Mesenteric fat pad (tissue), 1 donor: Measurements from ENCODE around the gene RILPL1. TPM values are rescaled to one million over a fixed set of nuclear protein-coding genes. Genes with fewer than 3 reads are reported as not detected.
"Not testable (repeated sequence)": the region's sequence is repeated elsewhere in the genome, so short reads cannot be mapped to it uniquely, and the experiment has no call there.

Experiments used
- DNase-seq: peaks from one replicate; pipeline ENCODE4 v3.0.0-alpha.2; 2020; ENCODE audit warnings: low spot score
- total RNA-seq: library from RNA; stranded (reverse); fragmentation: NEBNext Ultra II Directional; extraction: Animal tissue kit (Norgen Biotek cat#: 25700); gene quantifications from one replicate; pipeline ENCODE4 v1.2.1, GENCODE V29; 2021
- donor health status: DM: yes; HTN: yes; CAD: no.

Gene RILPL1
- total RNA-seq, 1 donor from 2014 or later, result 17.9 TPM

DNA sequence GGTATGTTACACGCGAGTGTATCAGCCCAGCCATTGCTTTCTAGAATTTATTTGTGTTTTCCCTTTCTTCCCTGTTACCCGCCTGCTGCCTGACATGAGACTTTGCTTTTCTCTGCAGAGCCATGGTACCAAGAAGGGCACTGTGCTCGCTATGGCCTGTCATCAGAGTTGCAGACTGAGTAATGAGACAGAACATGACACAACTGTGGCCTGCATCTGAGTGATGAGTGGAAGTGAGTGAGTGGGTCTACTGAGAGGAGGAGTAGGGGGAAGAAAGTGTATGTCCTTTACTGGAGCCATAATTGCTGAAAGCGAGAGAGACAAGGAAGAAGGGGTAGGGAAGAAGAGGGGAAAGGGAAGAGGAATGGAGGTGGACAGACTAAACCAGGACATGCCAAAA lies 2.9 kb downstream of the RILPL1 start:
- DNase-seq, result no peak

DNA sequence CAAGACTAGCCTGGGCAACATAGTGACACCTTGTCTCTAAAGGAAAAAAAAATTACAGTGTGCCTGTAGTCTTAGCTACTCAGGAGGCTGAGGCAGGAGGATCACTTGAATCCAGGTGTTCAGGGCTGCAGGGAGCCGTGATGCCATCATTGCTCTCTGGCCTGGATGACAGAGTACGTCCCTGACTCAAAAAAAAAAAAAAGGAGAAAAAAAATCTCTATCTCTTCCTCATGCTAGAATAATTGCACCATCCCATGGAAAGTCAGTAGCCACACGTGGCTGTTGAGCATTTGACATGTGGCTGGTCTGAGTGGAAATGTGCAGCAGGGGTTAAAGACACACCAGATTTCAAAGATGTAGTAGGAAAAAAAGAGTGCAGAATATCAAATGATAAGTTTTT lies 3.8 kb downstream of the RILPL1 start:
- DNase-seq, result no peak

DNA sequence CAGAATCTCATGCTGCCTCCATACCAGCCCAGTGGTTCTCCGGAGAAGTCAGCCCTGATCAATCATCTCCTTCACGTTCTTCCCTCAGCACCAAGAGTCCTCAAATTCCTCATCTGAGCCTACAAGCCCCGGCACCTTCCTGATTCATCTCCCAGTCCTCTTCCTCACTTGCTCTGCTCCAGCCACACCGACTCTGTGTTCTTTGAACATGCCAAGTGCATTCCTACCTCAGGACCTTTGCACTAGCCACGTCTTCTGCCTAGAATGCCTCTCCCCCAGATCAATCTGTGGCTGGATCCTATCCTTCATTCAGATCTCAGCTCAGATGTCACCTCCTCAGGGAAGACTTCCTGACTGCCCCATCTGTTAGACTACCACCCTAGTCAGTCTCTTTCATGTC lies 4.7 kb downstream of the RILPL1 start:
- DNase-seq, result no peak

DNA sequence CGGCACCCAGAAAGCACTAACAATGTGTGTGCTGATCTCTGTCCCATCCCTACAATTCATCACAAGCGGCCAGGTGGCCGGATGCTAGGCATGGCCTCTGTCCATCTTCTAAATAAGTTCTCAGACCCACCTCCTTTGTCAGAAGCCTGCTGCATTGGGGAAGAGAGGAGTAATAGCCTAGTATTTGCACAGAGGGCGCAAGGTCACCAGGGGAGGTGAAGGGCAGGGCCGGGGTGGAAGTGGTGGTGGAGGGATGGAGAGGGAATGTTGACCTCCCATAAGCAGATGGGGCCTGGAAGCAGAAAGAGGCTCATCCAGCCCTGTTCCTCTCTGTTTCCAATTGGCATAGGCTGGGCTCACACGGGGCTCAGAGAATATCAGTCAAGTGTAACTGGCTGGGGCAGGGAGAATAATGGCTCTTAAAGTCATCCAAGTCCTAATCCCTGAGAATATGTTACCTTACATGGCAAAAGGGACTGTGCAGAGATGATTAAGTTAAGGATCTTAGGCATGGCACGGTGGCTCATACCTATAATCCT lies 6.9 kb downstream of the RILPL1 start:
- DNase-seq, result no peak

DNA sequence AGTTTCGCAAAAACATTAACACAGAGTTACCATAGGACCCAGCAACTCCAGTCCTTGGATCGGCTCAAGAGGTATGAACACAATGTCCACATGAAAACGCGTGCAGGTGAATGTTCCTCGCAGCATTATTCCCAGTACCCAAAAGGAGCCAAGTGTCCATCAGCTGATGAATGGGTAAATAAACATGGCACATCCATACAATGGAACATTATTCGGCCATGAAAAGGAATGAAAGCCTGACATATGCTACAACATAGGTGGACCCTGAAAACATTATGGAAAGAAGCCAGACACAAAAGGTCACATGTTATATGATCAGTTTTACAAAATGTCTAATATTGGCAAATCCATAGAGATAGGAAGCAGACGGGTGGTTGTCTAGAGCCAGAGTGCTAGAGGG lies 9.1 kb downstream of the RILPL1 start:
- DNase-seq, result no peak

DNA sequence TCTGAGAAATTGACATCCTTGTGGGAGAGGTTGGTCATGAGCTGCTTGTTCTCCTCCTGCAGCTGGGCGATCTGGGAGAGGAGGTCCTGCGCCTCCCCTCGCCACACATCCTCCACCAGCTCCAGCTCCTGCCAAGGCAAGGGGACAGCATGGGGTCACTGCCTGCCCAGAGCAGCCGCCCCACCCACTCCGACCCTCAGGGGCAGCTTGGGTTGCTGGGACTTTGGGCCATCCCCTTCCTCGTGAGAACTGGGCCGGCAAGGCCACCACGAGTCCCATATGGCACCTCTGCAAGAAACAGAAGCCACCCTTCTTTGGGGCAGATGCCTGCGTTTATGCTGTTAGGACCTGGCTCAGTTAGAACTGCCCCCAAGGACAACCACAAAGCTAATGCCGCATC lies 10.0 kb downstream of the RILPL1 start:
- DNase-seq, result no peak

DNA sequence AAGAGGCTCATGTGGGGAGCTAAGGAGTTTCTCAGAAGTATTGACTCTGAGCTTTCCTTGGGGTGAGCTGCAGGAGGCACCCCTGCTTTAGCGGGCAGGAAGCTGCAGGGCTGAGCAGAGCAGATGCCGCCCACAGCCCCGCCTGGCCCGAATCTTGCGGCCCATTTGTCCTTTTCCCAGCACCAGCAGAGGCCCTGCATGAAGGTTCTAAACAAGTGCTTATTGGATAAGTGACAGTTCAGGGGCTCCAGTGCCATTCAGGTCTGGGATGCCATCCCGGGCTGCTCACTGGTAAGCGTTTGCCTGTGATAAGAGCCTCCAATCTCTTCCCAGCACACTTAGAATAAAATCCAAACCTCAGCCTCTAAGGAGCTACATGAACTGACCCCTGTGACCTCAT lies 11.4 kb downstream of the RILPL1 start:
- no peak for DNase-seq

DNA sequence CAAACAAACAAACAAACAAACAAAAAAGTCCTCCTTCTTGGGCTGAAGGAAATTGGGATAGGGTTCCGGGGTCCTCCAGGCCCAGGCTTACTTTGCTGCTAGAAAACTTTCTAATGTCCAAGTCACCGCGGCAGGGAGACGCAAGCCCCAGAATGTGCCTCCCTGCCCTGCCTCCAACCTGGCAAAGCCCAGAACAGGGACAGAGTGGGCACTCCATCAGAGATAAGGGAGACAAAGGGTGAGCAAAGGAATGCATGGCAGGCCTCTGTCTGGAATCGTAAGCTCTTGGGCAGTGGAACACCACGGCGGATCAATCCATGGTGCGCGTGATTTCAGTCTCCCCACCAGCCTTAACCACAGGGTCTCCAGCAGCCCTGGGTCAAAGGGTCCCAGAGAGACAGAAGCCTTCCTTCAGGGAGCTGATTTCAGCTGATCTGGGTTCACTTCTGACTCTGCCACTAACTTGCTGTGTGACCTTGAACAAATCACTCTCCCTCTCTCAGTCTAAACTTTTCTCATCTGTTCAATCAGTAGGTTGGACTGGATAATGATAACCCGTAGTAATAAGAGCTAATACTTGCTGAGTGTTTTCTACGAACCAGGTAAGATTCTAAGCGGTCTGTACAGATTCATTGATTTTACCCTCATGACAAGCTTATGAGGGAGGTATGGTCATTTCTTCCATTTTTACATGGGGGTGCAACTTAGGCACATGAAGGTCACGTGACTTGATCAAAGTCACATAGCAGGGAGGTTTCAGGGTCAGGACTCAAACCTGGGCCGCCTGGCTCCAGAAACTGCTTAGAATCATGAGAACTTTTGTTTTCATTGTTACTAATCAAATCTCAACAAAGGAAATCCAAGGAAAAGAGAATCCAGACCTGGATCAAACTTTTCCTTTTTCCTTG lies 12.7 kb downstream of the RILPL1 start:
- no peak for DNase-seq

DNA sequence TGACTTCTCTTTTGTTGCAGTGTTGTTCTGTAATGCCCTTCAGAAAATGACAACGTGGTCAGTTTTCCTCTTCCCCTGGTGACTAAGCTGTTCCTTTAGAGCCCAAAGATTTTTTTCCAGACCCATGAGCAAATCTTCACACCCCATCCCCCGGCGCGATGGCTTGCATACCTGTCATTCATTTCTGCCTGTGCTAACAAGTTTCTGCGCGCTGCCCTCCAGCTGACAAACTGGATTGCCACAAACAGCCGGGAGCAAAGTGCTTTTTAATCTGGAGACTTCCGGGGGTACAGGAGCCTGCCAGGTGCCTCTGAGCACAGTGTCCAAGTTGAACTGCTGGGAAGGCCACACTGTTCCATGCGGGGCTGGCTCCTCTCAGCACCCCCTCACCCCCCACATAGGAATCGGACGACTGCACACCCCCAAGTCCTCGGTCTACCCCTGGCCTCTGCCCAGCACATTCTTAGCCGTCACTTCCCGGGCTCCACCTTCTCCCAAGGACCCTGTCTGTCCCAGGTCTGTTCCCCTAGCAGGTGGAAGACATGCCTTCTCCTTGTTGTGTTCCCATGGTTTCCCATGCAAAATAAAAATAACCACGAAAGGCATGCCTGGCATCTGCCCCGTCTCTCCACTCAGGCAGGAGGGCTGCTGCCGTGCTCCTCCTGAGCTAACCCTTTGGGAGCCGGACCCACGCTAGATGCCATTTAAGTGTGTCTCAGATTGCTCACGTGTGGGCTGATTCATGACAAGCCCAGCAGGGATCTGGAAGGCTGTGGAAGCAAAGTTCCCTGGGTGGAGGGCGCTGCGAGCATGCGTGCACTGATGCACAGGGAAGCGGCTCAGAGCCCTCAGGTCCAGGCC lies 14.1 kb downstream of the RILPL1 start:
- no peak for DNase-seq

DNA sequence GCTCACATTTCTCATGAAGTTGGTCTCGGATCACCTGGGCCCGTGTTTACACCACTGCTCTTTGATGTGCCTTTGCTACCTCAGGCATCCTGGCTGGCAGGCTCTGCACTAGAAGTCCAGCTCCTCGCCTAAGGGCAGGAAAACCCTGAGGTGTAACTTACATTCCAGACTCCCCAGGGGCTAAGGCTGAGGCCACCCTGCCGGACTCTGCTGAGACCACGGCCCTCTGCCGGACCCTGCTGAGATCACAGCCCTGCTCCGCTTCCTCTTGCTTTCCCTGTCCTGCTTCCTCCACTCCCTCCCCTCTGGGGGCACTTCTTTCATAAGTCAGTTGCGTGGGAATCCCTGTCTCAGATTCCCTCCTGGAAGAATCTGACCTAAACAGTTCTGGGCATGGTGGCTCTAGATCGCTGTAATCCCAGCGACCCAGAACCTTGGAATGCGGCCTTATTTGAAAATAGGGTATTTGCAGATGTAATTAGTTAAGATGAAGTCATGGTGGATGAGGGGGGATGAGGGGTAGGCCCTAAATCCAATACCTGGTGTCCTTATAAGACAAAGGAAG lies 17.2 kb downstream of the RILPL1 start:
- no peak for DNase-seq

DNA sequence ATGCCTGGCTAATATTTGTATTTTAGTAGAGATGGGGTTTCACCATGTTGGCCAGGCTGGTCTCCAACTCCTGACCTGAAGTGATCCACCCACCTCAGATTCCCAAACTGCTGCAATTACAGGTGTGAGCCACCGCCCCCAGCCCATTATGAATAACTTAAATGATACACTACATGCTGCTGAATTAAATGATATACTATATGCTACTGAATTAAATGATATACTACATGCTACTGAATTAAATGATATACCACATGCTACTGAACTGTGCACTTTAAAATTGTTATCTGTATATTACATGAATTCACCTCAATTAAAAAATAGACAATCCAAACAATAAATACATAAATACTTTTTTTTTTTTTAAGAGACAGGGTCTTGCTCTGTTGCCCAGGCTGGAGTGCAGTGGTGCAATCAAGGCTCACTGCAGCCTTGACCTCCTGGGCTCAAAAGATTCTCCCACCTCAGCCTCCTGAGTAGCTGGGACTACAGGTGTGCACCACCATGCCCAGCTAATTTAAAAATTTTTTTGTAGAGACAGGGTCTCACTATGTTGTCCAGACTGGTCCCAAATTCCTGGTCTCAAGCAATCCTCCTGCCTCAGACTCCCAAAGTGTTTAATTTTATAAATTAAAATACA lies 18.8 kb downstream of the RILPL1 start:
- not testable (repeated sequence) for DNase-seq

DNA sequence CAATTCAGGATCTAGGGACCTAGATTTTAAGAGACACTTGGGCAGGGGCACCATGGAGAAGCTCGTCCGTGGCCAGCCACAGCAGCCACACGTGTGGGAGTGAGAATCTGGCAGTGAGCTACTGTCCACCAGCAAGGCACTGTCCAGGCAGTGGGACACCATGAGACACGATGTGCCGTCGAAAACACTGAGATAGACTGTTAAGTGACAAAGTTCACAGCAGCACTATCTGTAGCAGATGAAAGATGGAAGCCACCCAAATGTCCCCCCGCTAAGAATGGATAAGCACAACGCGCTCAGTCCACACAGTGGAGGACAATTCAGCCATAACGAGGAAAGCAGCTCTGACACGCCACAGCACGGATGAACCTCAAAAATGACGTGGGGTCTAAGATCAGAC lies 19.7 kb downstream of the RILPL1 start:
- no peak for DNase-seq

DNA sequence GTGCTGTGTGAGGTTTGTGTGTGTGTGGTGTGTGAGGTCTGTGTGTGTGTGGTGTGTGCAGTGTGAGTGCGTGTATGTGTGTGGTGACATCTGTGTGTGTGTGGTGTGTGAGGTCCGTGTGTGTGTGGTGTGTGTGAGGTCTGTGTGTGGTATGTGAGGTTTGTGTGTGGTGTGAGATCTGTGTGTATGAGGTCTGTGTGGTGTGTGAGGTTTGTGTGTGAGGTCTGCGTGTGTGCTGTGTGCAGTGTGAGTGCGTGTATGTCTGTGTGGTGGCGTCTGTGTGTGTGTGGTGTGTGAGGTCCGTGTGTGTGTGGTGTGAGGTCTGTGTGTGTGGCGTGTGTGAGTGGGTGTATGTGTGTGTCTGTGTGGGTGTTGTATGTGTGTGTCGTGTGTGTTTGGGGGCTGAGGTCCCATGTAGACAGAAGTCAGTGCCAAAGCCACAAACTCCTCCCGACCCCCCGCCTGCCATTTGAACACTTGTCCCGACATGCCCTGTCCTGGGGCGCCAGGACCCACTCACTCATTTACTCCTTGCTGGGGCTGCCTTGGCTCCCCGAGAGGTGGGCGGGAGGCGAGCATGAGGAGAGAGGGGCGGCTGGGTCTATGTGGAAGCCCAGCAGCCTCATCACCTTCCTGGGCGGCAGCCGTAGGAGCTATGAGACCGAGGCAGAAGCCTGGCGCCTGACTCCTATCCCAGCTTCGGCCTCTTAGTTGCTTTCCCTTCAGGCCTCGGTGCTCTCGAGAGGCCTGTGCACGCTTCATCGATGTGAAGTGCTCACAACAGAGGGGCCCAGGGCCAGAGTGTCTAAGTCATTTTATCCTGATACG lies 20.5 kb downstream of the RILPL1 start:
- DNase-seq, result no peak

DNA sequence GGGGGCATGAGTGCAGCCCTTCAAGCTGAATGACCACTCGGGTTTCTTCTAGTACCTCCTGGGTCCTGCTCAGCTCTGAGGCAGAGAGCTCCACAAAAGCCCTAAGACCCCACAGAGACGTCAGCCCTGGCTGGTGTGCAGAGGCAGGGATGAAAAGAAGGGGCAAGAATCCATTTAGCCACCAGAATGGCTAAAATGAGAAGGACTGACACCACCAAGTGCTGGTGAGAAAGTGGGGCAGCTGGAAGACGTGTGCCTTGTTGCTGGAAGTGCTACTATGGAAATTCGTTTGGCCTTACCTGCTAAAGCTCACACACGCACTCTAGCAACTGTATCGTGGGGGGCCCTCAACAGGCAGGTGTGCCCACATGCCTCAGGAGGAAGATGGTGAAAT lies 26.7 kb downstream of the RILPL1 start:
- DNase-seq, result no peak

DNA sequence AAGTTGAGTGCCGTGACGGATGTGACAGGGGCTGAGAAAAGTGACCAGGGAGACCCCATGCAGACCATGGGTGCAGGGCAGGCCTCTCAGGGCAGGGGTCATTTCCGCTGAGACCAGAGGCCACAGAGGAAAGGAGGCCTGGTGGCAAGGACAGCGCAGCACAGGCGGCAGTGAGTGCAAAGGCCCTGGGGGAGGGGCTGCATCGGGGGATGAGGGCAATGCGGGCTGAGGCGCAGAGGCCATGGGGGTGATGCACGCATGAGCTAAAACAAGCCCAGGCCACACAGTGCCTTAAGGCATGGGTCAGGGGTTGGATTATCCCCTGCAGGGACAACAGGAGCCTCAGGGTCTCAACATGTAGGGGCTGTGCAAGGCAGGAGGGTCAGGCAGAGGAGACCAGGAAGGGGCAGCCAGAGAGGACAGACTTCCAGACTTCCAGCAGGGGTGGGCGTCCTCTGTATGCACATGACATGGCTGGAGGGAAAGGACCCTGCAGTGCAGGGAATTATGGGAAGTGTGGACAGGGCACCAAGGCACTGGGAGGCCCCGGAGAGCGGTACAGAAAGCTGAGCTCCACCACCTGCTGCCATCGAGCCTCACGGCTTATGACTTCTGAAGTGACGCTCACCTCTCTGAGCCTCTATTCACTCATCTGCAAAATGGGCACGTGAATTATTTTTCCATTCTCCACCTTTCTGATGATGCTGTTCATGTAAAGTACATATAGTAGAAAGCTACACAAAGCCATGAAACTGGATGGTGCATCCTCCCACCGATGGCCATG lies 27.3 kb downstream of the RILPL1 start:
- no peak for DNase-seq

DNA sequence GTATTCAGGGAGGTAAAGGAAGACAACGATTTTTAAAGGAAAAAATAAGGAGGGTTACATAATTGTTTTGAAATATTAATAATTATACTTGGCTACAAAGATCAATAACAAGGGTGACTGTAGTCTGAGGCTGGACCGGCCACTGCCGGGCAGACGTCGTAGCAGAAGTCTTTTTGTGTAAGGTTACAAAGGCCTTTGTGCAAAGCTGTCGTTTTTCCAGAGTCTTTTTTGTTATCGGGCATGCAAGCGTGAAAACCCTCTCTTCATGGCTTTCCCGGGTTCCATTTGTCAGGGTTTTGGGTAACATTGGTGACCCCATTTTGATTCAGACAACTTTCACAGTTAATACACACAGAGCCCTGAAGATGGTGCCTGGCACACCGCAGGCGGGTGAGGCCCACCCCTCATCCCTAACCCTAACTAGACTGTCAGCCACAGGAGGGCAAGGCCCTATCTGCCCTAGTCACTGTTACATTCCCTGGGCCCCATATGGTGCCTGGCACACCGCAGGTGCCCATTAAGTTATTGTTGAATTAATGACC lies 31.3 kb downstream of the RILPL1 start:
- DNase-seq, result no peak

DNA sequence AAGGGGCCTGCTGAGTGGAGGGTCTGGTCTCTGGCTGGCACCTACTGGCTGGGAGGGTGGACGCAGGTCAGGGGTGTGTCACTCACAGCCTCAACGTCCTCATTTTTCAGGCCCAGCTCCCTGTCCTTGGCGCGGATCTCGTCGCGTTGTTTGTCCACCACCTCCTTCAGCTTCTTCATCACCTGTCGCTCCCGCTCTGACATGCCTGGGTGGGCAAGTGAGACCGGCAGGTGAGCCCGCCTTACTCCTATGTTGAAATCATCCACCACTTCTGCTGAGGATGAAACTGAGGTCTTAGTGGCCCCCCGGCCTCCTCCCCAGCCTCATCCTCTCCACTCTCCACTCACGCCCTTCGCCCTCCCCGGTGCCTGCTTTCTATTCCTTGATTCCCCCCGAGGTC lies 34.2 kb downstream of the RILPL1 start:
- no peak for DNase-seq

DNA sequence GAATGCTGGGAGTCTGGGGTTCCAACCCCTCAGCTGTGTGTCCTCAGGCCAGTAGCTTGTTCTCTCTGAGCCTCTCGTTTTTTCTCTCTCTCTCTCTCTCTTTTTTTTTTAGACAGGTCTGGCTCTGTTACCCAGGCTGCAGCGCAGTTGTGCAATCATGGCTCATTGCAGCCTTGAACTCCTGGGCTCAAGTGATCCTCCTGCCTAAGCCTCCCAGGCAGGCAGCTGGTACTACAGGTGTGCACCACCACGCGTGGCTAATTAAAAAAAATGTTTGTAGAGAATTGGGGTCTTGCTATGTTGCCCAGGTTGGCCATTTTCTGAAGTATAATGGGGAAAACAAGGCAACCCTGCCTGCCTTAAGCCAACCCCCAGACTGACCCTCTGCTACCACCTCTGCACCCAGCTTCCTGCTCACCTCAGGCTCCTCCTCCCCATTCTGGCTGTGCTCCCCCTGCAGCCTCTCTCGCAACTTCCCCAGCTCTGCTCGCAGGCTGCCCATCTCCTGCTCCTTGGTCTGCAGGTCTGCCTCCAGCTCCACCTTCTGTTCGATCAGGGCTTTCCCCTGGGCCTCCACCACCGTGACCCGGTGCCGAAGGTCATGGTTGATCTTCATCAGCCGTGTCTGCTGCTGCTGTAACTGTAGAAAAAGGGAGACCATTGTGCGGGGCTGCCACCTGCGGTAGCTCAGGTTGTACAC lies 35.2 kb downstream of the RILPL1 start:
- no peak for DNase-seq

DNA sequence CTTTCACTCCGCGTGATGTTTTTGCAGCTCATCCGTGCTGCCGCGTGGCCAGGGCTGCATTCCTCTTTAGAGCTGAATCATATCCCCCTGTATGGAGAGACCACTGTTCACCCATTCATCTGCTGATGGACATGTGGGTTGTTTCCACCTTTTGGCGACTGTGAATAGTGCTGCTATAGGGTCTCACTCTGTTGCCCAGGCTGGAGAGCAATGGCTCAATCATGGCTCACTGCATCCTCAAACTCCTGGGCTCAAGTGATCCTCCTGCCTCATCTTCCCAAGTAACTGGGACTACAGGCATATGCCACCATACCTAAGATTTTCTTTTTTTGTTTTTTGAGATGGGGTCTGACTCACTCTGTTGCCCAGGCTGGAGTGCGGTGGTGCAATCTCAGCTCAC lies 36.5 kb downstream of the RILPL1 start:
- DNase-seq, result no peak
